ENCODE data around the gene KLHL26.

The KLHL26 gene

DNA sequence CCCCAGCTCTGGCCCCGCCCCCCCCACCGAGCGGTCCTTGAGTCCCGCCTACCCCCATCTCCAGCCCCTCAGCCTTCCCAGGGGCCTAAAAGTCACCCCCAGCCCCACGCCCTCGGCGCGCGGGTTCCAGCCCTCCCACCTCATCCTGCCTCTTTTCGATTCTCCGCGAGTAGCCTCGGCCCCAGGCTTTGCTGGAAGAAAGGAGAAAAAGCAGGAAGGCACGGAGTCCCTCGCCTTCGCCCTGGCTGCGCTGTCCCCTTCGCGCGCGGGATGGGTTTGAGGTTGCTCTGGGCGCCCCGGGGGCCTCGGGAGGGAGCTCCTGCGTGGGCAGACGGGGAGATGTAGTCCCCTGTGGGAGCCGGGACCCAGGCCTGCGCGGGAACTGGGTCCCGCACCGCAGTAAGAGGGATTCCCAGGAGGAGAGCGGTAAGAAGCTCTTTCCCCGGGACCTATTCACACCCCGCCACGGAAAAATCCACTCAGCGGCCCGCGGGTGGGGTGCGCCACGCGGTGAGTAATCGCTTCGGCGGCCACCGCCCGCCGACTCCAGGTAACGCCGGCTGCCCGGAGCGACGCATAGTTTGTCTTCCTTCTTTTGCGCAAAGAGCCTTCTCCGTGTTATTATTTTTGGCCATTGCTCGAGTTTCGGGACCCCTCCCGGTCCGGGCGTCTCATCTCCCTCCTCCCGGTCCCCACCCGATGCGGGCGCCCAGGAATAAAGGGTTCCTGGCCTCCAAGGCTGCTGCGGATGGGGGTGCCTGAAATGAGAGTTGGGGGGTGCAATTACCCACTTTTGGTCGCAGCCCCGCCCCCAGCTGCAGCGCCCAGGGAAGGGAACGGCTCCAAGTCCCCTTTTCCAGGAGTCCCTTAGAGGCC lies 29.4 kb upstream of the KLHL26 start:
- H3K4me3 ChIP-seq (ENCODE audit: control insufficient read depth, low read depth, low read length) = peak overlapping the region; percentile 45
- DNase-seq (ENCODE audit: low read depth) = no peak
- TF ChIP-seq, protein P1, sequence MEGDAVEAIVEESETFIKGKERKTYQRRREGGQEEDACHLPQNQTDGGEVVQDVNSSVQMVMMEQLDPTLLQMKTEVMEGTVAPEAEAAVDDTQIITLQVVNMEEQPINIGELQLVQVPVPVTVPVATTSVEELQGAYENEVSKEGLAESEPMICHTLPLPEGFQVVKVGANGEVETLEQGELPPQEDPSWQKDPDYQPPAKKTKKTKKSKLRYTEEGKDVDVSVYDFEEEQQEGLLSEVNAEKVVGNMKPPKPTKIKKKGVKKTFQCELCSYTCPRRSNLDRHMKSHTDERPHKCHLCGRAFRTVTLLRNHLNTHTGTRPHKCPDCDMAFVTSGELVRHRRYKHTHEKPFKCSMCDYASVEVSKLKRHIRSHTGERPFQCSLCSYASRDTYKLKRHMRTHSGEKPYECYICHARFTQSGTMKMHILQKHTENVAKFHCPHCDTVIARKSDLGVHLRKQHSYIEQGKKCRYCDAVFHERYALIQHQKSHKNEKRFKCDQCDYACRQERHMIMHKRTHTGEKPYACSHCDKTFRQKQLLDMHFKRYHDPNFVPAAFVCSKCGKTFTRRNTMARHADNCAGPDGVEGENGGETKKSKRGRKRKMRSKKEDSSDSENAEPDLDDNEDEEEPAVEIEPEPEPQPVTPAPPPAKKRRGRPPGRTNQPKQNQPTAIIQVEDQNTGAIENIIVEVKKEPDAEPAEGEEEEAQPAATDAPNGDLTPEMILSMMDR (IDR thresholded peaks at IDR 0.05; ENCODE audit: control insufficient read depth, insufficient read depth, low read depth, low read length, missing control alignments) = no peak

DNA sequence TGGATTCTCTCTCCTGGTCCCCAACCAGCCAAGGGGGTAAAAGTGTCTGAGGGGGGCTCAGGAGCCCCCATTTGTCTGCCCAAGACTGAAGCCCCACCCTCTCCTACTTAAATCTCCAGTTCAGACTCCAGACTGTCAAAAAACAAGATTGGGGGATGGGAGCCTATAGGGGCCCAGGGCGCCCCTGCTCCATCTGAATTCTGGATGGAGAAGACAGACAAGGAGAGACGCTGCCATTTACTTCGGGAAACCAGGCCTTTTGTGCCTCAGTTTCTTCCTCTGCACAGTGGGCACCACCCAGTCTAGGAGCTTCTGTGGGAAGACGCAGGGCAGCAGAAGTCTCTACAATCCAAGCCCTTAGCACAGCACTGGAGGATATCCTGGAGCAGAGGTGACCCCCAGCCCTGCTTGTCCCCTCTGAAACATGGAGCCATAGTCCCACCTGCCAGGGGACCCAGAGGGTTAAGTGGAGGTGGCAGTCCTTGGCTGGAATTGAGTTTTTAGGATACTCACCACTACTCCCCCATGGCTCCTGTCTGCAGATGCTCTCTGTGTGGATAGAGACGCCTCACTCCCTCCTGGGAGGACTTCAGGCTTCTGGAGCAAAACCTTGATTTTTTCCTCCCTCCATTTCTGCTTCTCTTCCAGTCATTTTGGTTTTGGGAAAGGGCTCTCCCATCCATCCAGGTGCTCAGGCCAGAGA lies 28.6 kb upstream of the KLHL26 start:
- TF ChIP-seq, protein P1 (IDR thresholded peaks at IDR 0.05; ENCODE audit: control insufficient read depth, insufficient read depth, low read depth, low read length, missing control alignments) = no peak
- no peak for DNase-seq (ENCODE audit: low read depth)
- no peak overlapping the region for H3K4me3 ChIP-seq (ENCODE audit: control insufficient read depth, low read depth, low read length)

DNA sequence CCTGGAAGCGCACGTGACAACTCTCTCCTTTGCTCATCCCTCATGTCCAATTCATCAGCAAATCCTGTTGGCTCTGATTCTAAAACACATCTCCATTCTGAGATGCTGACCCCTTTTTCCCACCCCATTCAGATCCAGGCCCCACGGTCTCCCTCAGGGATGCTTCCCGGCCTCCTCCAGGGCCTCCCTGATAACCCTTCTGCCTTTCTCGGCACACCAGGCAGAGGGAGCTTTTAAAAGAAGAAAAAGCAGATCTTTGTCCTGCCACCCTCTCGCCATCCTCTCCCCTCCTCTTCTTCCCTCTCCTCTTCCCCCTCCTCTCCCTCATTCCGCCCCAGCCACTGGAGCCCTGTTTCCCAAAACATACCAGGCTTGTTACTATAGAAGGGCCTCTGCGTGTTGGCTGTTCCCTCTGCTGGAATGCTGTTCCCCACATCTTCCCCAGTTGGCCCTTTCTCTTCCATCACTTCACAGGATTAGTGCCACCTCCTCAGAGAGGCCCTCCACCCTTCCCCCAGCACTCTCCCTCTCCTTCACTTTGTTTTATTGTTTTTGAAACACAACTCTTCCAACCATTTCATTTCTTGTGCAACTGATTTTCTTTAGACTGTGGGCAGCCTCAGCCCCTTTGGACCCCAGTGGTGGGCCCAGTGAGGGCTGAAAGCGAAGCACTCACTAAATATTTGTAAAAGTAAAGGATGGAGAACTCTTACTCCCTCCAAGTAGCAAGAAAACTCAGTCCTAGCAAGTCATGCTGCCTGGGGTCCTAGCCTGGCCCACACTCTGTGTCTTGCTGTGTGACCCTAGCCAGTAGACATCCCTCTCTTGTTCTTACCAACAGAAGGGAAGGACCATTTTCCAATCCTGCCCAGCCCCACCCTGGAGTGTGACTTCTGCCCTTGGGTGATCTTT lies 27.8 kb upstream of the KLHL26 start:
- TF ChIP-seq, protein P1 (IDR thresholded peaks at IDR 0.05; ENCODE audit: control insufficient read depth, insufficient read depth, low read depth, low read length, missing control alignments) = no peak
- DNase-seq (ENCODE audit: low read depth) = no peak
- H3K4me3 ChIP-seq (ENCODE audit: control insufficient read depth, low read depth, low read length) = no peak overlapping the region

DNA sequence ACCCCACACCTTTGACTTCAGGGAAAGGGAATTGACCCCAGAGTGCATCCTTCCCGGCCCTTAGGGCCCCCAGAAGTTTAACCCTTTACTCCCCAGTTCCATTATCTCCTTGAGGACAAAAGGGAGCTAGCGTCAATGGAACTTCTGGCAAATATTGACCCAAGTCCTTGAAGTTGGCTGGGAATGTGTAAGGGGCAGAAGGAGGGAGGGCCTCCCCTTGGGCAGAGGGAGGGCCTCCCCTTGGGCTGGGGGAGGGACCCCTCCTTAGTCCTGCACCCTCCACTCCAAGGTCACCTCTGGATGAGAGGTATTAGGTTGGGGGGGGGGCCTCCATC lies 27.1 kb upstream of the KLHL26 start:
- H3K4me3 ChIP-seq (ENCODE audit: control insufficient read depth, low read depth, low read length) = no peak overlapping the region
- TF ChIP-seq, protein P1 (IDR thresholded peaks at IDR 0.05; ENCODE audit: control insufficient read depth, insufficient read depth, low read depth, low read length, missing control alignments) = no peak
- no peak for DNase-seq (ENCODE audit: low read depth)

DNA sequence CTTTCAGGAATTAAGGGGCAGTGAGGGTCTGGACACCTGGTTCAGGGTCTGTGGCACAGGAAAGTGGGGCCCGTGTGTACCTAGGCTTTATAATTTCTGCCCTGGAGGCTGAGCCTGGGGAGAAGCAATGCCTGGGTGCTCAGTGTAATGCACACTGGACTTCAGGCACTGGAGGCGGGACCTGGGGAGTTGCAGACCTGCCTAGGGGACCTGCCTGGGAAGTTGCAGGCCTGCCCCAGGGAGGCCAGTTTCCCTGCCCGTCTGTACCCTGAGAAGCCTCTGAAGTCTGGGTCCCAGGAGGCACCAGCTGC lies 26.6 kb upstream of the KLHL26 start:
- TF ChIP-seq, protein P1 (IDR thresholded peaks at IDR 0.05; ENCODE audit: control insufficient read depth, insufficient read depth, low read depth, low read length, missing control alignments) = no peak
- no peak overlapping the region for H3K4me3 ChIP-seq (ENCODE audit: control insufficient read depth, low read depth, low read length)
- DNase-seq (ENCODE audit: low read depth) = no peak

DNA sequence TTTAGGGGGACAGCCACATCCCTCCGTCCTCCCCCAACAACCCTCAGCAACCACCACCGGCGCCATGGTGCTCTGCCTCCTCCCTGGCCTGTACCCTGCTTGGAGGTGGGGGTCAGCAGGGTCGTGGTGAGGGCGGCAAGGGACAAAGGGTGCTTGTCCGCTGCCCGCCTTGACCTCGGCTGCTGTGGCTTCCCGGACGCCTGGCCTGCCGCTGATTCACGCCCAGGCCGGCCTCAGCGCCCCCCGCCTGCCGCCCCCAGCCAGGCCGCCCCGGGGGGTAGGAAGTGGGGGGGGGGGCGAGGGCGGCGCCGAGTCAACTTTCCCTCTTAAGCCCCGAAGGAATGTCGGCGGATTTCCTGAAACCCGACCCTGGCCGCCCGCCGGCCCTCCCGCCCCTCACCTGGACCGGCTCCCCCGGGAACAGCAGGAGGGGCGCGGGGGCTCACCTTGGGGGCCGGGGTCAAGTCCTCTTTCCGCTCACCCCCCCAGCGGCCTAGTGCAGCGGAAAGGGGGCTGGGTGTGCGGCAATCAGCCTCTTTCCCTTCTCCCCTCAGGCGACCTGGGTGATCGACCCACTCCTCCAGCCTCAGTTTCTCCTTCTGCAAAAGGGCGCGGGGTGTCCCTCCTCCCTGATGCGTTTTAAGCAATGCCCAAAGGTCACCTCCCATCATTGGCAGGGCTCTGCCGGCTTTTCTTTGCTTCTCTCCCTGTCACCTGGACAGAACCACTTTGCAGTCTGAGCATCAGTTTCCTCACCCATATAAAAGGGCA lies 26.1 kb upstream of the KLHL26 start:
- H3K4me3 ChIP-seq (ENCODE audit: control insufficient read depth, low read depth, low read length) = no peak overlapping the region
- DNase-seq (ENCODE audit: low read depth) = no peak
- TF ChIP-seq, protein P1 (IDR thresholded peaks at IDR 0.05; ENCODE audit: control insufficient read depth, insufficient read depth, low read depth, low read length, missing control alignments) = no peak
